HPDE6-E6E7 (cell line): ENCODE data around the gene B3GALT5.

ENCODE experiments used
- DNase-seq: peaks from one replicate; pipeline ENCODE4 v3.0.0; 2011; ENCODE audit warnings: missing footprints; ENCODE audit errors: extremely low spot score

B3GALT5 gene

DNA sequence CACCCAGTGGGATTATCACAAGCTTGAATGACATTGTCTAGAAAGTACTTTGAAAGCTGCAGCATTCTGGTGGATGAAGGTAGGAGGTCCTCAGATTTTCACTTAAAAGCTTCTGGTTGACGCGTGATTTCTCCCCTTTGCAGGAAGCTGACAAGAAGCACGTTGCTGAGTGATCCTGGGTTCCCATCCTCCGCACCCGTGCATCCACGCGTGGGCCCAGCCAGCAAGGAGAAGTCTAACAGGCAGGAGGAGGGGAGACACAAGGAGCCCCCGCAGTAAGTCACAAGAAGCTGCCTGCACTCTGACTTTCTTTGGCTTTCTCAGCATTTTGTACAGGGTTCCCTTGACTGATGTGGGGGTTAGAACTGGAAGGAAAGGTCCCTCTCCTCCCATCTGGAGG lies 7.8 kb upstream of the B3GALT5 start:
- DNase-seq: no peak

DNA sequence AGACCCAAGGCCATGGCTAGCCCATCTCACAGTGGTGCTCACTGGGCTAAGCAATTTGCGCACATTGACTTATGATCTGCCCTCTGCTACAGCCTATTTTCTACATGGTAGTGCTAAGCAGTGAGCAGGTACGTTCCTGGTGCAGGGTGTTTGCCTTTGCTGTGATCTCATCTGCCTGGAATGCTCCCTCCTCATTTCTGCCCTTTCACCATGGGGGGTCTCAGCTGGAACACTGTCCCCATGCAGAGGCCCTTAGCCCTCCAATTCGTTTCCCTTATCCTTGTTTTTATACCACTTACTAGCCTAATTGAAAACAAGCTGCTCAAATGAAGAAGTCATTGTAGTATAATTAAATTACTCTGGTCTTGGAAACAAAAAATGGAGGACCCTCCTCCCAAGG lies 2.0 kb upstream of the B3GALT5 start:
- DNase-seq: no peak

DNA sequence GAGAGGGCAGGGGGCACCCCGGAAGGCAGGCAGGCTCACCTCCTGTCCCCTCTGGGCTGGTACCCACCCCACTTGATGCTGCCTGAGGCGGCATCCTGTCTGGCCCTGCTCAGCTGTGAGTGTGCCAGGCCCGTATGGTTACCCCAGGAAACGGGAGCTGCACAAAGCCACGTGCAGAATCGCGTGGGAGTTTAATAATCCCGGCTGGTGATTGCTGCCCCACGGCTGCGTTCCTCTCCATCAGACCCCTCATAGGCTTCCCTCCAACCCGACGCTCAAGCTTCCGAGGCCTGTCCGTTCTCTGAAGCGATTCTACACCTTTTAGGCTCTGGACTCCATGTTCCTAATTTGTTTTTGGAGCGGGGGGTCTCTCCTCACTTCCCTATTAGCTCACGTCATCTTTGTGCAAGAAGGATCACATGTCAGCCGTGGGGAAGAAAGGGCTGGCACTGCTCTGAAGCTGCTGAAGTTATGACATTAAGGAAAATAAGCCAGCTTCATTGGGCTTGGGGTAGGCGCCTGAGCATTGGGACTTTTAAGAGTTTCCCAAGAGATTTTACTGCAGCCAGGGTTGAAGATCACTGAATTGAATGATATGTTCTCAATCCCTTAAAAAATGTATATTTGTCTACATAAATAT lies 1.1 kb upstream of the B3GALT5 start:
- no peak for DNase-seq

GRCh38 chr21:39613041-39613934 lies 548 bp downstream of the B3GALT5 start:
- no peak for DNase-seq

DNA sequence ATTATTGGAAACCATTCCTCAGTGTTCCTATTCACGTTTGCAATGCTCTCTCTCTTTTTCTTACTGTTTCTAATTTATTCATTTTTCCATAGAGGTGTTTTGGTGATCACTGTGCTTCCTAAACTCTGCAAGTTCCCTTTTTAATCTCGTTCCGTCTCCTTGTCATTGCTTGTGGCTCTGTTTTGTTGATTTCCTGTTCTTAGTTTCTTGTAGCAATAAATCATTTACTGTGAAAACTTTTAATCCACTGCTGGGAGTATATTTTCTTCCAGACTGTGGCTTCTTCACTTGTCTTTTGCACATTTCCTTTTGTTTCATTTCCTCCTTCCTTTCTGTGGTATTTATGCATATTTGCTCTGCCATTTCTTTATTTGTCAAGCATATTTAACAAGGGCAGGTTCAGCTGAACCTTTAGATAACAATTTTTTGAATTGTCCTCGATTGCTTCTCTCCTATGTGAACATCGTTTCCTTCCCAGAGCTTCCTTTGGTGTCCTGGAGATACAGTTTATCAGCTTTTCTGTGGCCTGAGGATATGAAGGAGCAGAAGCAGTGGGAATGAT lies 3.6 kb downstream of the B3GALT5 start:
- DNase-seq: no peak

GRCh38 chr21:39620856-39621255 lies 8.1 kb downstream of the B3GALT5 start:
- no peak for DNase-seq

- DNase-seq: no peak
These were observed 12.6 kb downstream of the B3GALT5 start for GRCh38 chr21:39625211-39625895.

DNA sequence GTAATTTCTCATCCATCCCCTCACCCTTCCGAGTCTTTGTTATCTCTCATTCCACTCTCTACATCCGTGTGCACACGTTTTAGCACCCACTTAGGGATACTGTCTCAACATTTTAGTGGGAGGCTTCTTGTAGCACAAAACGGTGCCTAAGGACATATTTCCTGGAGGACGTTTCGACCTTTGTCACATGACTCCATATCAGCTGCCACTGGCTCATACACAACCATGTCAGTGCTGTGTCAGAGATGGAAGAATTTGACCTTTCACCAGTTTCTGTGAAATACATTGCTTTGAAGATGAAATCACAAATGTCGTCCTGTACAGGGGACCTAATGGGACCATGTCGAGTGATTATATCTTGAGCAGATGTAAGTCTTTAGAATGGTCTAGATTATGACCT lies 15.6 kb downstream of the B3GALT5 start:
- no peak for DNase-seq

DNA sequence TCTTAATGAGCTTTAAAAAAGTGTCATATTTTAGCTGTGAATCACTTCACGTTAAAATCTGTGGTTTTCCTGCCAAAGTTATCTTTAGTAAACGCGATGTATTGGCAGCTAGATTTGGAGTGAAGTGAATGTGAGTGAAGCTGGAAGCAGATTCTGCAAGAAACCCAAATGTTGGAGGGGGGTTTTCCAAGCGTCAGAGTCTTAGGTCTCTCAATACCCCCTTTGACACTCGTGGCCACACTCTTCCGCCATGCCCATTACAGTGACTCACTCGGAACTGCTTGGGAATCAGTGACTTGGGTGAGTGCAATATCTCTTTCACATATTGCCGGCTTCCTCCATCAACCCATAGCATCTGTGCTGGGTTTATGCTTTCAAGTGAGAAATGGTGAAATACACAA lies 17.5 kb downstream of the B3GALT5 start:
- no peak for DNase-seq

DNA sequence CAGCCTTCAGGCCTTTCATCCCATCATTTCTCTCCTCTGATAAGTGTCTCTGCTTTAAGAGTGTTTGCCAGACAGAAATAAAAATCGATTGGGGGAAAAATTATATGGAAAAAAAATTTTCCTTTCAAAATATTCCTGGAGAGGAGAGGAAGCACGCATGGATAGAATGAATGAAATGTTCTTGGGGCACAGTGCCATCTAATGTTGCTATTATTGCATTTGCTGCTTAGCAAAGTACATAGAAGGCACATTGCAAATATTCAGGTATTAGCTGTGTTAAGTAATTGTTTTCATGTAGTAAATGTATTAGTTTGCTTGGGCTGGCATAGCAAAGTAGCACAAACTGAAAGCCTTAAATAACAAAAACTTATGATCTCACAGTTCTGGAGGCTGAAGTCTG lies 18.1 kb downstream of the B3GALT5 start:
- DNase-seq: no peak

DNA sequence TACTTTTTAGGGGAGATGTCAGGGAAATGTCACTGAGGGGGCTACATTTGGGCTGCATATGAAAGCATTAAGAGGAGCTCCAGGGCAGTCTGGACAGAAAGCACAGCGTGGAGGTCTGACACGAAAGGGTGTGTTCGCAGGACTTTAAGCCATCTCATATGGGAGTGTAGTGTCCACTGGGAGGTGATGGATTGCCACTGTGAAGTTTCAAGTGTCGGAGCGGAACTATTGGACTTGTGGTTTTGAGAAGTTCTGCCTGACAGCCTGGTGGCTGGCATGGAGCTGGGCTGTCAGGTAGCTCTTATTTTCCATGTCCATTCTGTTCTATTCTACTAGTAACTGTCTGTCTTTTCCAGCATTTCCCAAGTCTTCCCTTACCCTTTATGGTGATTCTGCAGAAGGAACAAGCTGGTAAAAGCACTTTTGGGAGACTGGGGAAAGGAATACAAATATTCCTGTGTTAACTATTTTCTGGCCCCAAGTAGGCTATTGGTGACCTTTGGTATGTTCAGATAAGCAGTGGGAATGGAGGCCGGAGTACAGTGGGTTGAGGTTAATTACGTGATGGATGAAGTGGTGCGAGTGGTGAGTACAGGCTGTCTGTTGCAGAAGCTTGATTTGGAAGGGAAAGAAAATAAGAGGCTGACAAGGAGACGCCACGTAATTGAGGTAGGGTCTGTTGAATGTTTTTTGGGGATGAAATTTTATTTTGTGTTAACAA lies 19.3 kb downstream of the B3GALT5 start:
- no peak for DNase-seq

GRCh38 chr21:39632796-39633442 lies 20.2 kb downstream of the B3GALT5 start:
- DNase-seq: no peak

GRCh38 chr21:39633770-39634181 lies 21.0 kb downstream of the B3GALT5 start:
- no peak for DNase-seq

- DNase-seq: no peak
These were observed 21.8 kb downstream of the B3GALT5 start for GRCh38 chr21:39634507-39634906.

- no peak for DNase-seq
These were observed 24.6 kb downstream of the B3GALT5 start for GRCh38 chr21:39637197-39637970.

GRCh38 chr21:39637971-39638240 lies 25.2 kb downstream of the B3GALT5 start:
- DNase-seq: no peak

DNA sequence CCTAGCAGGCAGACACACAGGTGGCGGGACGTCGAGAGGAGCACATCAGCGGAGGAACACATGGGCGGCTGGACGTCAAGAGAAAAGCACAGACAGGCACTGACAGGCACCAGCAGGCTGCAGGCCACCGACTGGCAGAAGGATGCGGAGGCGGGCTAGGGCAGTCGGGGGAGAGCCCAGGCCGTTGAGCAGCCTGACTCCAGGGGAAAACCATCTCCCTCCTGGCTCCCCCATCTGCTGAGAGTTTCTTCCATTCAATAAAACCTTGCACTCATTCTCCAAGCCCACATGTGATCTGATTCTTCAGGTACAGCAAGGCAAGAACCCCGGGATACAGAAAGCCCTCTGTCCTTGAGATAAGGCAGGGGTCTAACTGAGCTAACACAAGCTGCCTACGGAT lies 25.5 kb downstream of the B3GALT5 start:
- no peak for DNase-seq

DNA sequence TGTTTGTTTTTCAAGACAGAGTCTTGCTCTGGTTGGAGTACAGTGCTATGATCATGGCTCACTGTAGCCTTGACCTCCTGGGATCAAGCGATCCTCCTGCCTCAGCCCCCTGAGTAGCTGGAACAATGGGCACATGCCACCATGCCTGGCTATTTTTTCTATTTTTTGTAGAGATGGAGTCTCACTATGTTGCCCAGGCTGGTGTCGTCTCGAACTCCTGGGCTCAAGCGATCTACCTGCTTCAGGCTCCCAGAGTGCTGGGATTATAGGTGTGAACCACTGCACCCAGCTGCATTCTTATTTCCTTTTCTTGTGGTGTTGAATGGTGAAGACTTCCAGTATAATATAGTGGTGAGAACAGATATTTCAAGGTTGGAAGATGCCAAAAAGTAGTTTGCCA lies 28.0 kb downstream of the B3GALT5 start:
- no peak for DNase-seq

DNA sequence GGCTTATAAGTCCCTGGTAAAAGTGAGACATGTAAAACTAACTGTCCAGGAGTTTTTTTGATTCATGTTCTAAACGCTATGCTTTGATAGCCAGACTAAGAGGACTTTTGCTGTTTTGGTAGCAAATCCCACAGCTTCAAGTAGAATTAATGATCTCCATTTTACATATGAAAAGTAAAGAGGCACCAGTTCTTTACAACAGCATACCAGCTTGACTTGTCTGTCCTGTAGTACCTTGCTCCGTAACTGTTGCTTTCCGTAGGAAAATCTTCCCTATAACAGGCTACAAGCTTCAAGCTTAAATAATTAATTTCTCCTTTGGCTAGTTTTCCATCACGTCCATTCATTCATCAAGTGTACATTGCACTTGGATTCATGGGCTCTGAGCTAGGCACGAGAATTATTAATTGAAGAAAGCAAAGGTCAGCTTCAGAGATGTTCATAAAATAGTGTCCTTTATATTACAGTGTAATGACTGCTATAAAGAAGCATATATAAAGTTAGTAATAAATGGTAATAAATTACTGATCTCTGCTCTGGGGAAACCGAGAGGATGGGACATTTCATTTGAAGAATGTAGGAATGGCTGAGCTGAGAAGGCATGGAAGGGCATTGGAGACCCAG lies 29.2 kb downstream of the B3GALT5 start:
- no peak for DNase-seq

- no peak for DNase-seq
These were observed 31.4 kb downstream of the B3GALT5 start for GRCh38 chr21:39644062-39644560.
